ENCODE measurements around the gene TSTD1. TPM values are rescaled to one million over a fixed set of nuclear protein-coding genes. Genes with fewer than 3 reads are reported as not detected.

TSTD1 gene
- total RNA-seq, 1 donor from 2014 or later: 13.4 TPM

DNA sequence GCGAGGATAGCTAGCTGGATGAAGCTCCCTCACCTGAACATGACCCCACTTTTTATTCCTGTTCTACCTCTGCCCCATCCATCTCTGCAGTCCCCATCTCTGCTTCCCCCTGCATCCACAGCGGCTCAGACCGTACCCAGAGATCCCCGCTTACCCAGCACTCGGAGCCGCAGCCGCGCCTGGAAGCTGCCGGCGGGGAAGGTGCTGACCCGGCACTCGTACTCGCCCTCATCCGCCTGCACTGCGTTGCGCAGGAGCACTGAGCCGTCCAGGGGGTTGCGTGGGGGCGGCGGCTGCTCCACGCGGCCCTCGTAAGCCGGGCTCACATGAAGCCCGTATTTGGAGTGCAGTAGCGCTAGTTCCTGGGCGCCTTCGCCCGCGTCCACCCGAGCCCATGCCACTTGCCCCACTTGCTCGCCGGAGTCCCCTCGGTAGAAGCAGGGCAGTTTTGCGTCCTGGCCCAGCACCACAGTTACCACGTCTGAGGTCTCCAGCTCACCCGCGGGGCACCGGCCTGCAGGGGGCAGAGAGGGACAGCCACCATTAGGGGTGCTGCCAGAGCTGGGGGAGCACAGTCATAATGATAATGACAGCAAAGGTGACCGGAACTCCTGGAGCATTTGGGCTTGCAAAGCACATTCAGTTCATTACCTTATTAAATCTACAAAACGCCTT lies 40.8 kb upstream of the TSTD1 start:
- Histone ChIP-seq H3K27ac (replicated peaks) (no peak overlapping the region), H3K4me1 (no peaks in the 10 kb centered on the region), H3K4me3 (no peak overlapping the region), H3K27me3 (ENCODE audit: low read depth) (peaks cover 23% of the 10 kb centered on the region), H3K36me3 (no peaks in the 10 kb centered on the region), H3K9me3 (replicated peaks) (no peaks in the 10 kb centered on the region)
- TF ChIP-seq, protein P1, sequence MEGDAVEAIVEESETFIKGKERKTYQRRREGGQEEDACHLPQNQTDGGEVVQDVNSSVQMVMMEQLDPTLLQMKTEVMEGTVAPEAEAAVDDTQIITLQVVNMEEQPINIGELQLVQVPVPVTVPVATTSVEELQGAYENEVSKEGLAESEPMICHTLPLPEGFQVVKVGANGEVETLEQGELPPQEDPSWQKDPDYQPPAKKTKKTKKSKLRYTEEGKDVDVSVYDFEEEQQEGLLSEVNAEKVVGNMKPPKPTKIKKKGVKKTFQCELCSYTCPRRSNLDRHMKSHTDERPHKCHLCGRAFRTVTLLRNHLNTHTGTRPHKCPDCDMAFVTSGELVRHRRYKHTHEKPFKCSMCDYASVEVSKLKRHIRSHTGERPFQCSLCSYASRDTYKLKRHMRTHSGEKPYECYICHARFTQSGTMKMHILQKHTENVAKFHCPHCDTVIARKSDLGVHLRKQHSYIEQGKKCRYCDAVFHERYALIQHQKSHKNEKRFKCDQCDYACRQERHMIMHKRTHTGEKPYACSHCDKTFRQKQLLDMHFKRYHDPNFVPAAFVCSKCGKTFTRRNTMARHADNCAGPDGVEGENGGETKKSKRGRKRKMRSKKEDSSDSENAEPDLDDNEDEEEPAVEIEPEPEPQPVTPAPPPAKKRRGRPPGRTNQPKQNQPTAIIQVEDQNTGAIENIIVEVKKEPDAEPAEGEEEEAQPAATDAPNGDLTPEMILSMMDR (IDR thresholded peaks at IDR 0.05; ENCODE audit: borderline replicate concordance): no peak
- no peak for DNase-seq
- intact Hi-C loops (cut with micrococcal nuclease): no loop called here

DNA sequence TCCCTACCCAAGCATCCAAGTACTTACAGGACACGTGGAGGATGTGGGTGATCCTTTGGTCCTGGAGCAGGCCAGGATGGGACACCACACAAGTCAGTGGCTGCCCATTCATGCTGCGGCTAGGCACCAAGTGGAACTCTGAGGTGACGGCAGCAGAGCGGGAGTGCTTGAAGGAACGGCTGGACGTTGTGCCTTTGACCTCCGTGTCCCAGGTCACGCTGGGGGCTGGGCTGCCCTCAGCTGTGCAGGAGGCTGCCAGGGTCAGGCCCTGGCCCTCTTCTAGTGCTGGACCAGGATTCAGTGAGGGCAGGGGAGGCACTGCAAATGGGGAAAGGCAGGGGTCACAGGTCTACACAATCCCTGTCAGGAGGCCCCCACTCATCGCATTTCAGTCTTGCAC lies 38.7 kb upstream of the TSTD1 start:
- Histone ChIP-seq H3K27ac (replicated peaks) (no peak overlapping the region), H3K4me1 (no peaks in the 10 kb centered on the region), H3K9me3 (replicated peaks) (no peaks in the 10 kb centered on the region), H3K36me3 (no peaks in the 10 kb centered on the region), H3K27me3 (ENCODE audit: low read depth) (peaks cover 23% of the 10 kb centered on the region), H3K4me3 (no peak overlapping the region)
- TF ChIP-seq, protein P1 (IDR thresholded peaks at IDR 0.05; ENCODE audit: borderline replicate concordance): no peak
- DNase-seq: no peak
- intact Hi-C loops (cut with micrococcal nuclease): no loop called here

DNA sequence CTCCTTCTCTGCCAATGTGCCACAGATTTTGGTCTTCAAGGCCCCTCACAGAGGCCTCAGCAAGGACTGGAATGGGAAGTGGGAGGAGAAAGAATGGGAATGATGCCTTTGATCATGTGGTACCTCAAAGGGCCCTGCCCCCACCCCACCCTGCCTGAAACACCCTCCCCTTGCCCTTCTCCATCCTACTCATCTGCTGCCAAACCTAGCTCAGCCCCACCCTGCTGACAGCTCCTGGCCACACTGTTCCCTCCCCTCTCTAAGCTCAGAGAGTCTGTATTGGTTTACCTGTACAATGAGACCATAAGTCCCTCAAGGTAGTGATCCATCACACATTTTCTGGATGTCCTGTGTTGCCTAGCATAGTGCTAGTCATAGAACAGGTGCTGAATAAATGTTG lies 37.6 kb upstream of the TSTD1 start:
- DNase-seq: no peak
- Histone ChIP-seq H3K4me1 (no peaks in the 10 kb centered on the region), H3K9me3 (replicated peaks) (no peaks in the 10 kb centered on the region), H3K27me3 (ENCODE audit: low read depth) (peaks cover 23% of the 10 kb centered on the region), H3K27ac (replicated peaks) (no peak overlapping the region), H3K36me3 (no peaks in the 10 kb centered on the region), H3K4me3 (no peak overlapping the region)
- TF ChIP-seq, protein P1 (IDR thresholded peaks at IDR 0.05; ENCODE audit: borderline replicate concordance): no peak
- intact Hi-C loops (cut with micrococcal nuclease): no loop called here

- no peak overlapping the region for H3K27ac ChIP-seq (replicated peaks)
- H3K4me1 ChIP-seq: no peaks in the 10 kb centered on the region
- intact Hi-C loops (cut with micrococcal nuclease): no loop called here
- H3K4me3 ChIP-seq: no peak overlapping the region
- H3K36me3 ChIP-seq: no peaks in the 10 kb centered on the region
- TF ChIP-seq, protein P1 (IDR thresholded peaks at IDR 0.05; ENCODE audit: borderline replicate concordance): no peak
- H3K27me3 ChIP-seq (ENCODE audit: low read depth): peaks cover 20% of the 10 kb centered on the region
- no peaks in the 10 kb centered on the region for H3K9me3 ChIP-seq (replicated peaks)
- no peak for DNase-seq
Observed at GRCh38 chr1:161074676-161075368, 36.1 kb upstream of the TSTD1 start.

- DNase-seq: no peak
- Histone ChIP-seq H3K9me3 (replicated peaks) (no peaks in the 10 kb centered on the region), H3K4me3 (no peak overlapping the region), H3K27ac (replicated peaks) (no peak overlapping the region), H3K27me3 (ENCODE audit: low read depth) (peaks cover 16% of the 10 kb centered on the region), H3K36me3 (no peaks in the 10 kb centered on the region), H3K4me1 (no peaks in the 10 kb centered on the region)
- intact Hi-C loops (cut with micrococcal nuclease): no loop called here
- TF ChIP-seq, protein P1 (IDR thresholded peaks at IDR 0.05; ENCODE audit: borderline replicate concordance): no peak
Observed at GRCh38 chr1:161073474-161074121, 34.8 kb upstream of the TSTD1 start.

Measured in left ventricle myocardium inferior (tissue), 1 donor.